Panc1 (cell line): ENCODE results near the gene QSOX1. TPM values are rescaled to one million over a fixed set of nuclear protein-coding genes. Genes with fewer than 3 reads are reported as not detected.

Experiments
- ATAC-seq: fragments of 200-7000 bp; cut with Tn5 transposase; 2 replicates; pipeline ENCODE4 v1.9.1; 2020; ENCODE audit warnings: mild to moderate bottlenecking, moderate library complexity
- BruUV-seq: library from RNA; stranded (reverse); fragments of 400-500 nt; replicated peaks from 2 replicates; lab custom pipeline; 2021; lab: Mats Ljungman, UMichigan
- CTCF ChIA-PET: fragments of 300-600 bp; sonication (Branson Sonifier 250); formaldehyde crosslinking; loops from one replicate; lab custom pipeline; 2022; ENCODE audit warnings: antibody characterized with exemption; lab: Charles Lee
- POLR2A ChIA-PET: fragments of 300-600 bp; sonication (Branson Sonifier 250); formaldehyde crosslinking; loops from one replicate; lab custom pipeline; 2022; ENCODE audit warnings: antibody characterized with exemption; lab: Charles Lee
- DNase-seq: peaks from one replicate; pipeline ENCODE4 v3.0.0-alpha.2; 2010; ENCODE audit warnings: low read depth, low spot score
- H3K27ac ChIP-seq: 2 replicates; pipeline ENCODE4 v1.5.1; 2011; ENCODE audit warnings: mild to moderate bottlenecking, low read length, inconsistent platforms
- H3K27me3 ChIP-seq: fragments of 200-500 bp; sonication (Bioruptor generic); 2 replicates; pipeline ENCODE4 v1.6.0; 2014; ENCODE audit warnings: low read length, inconsistent platforms; ENCODE audit not compliant: control insufficient read depth, insufficient read depth
- H3K36me3 ChIP-seq: fragments of 200-500 bp; sonication (Bioruptor generic); 2 replicates; pipeline ENCODE4 v1.5.1; 2014; ENCODE audit warnings: inconsistent platforms, mild to moderate bottlenecking, low read length, moderate library complexity; ENCODE audit not compliant: control insufficient read depth, insufficient read depth
- H3K4me1 ChIP-seq: 2 replicates; pipeline ENCODE4 v1.5.1; 2011; ENCODE audit warnings: inconsistent platforms, mild to moderate bottlenecking, low read length, moderate library complexity; ENCODE audit not compliant: control insufficient read depth, insufficient read depth
- H3K4me3 ChIP-seq, 2 experiments: 2 replicates each; pipeline ENCODE4 v1.5.1; 2011 to 2012; ENCODE audit warnings: low read depth in 2 of 2, low read length in 2 of 2, mild to moderate bottlenecking in 2 of 2, inconsistent platforms in 1 of 2, moderate library complexity in 1 of 2
- H3K9me3 ChIP-seq: fragments of 200-500 bp; sonication (Bioruptor generic); 2 replicates; pipeline ENCODE4 v1.5.1; 2014; ENCODE audit warnings: low read depth, mild to moderate bottlenecking, inconsistent platforms, low read length, moderate library complexity; ENCODE audit not compliant: control insufficient read depth, insufficient read depth
- CTCF ChIP-seq: fragments of 450-650 bp; IDR thresholded peaks from 2 replicates; pipeline ENCODE4 v1.5.1; 2017; ENCODE audit warnings: mild to moderate bottlenecking
- POLR2AphosphoS5 ChIP-seq: IDR thresholded peaks from 2 replicates; pipeline ENCODE4 v1.6.1; 2012; ENCODE audit warnings: mild to moderate bottlenecking, low read depth, low read length, moderate library complexity
- REST ChIP-seq, 2 experiments: IDR thresholded peaks; 2 replicates each; pipeline ENCODE4 v1.6.1; 2011 to 2012; ENCODE audit warnings: low read depth in 2 of 2, control low read depth in 1 of 2, low read length in 1 of 2, mild to moderate bottlenecking in 1 of 2, moderate library complexity in 1 of 2; ENCODE audit not compliant: insufficient read depth in 1 of 2
- SIN3A ChIP-seq: IDR thresholded peaks from 2 replicates; pipeline ENCODE4 v1.6.1; 2012; ENCODE audit warnings: low read depth, mild to moderate bottlenecking, low read length, moderate library complexity, borderline replicate concordance; ENCODE audit not compliant: insufficient read depth
- TCF7L2 ChIP-seq: IDR thresholded peaks from 2 replicates; pipeline ENCODE4 v1.6.1; 2011; ENCODE audit warnings: mild to moderate bottlenecking, low read depth, low read length, inconsistent platforms
- in situ Hi-C: cut with HindIII; loops from 2 replicates; pipeline ENCODE4 v1.10.0; 2016; ENCODE audit warnings: low sequenced_read_pairs, low pct_unique_long_range_greater_than_20kb
- intact Hi-C: fragments of 100-400 bp; cut with micrococcal nuclease; formaldehyde crosslinking; loops from one replicate; pipeline ENCODE4 v1.10.0; 2022; ENCODE audit not compliant: unreplicated experiment
- total RNA-seq: library from RNA; stranded (reverse); gene quantifications from one replicate; pipeline ENCODE4 v1.2.1, GENCODE V29; 2021; ENCODE audit not compliant: unreplicated experiment

QSOX1 gene
- total RNA-seq, 1 experiment from 2014 or later, result 152 TPM

GRCh38 chr1:180232521-180233043 lies 77.9 kb downstream of the QSOX1 start:
- BruUV-seq, result no TSS peak
- no peak overlapping the region for H3K4me3 ChIP-seq
- H3K36me3 ChIP-seq, result no peaks in the 10 kb centered on the region
- TF ChIP-seq TCF7L2 (no peak), SIN3A (no peak), CTCF (no peak), POLR2AphosphoS5 (no peak), REST (IDR thresholded peaks at IDR 0.05; ENCODE audit: insufficient read depth in 1 of 2, low read depth in 2 of 2, low read length in 1 of 2) (no peak)
- ChIA-PET CTCF (no interaction called here), POLR2A (interaction anchor here (0.6 kb wide), 1 partner anchor 556 kb away, joined by 7 read pairs; no protein-coding TSS in a partner anchor)
- H3K4me1 ChIP-seq, result peaks cover 11% of the 10 kb centered on the region
- H3K27me3 ChIP-seq, result peaks cover 37% of the 10 kb centered on the region
- H3K27ac ChIP-seq, result no peak overlapping the region
- in situ Hi-C loops (no loop called here), intact Hi-C loops (no loop called here)
- DNase-seq (no peak), ATAC-seq (no peak)
- no peaks in the 10 kb centered on the region for H3K9me3 ChIP-seq

- no peak for TF ChIP-seq SIN3A
- TF ChIP-seq CTCF, result no peak
- TF ChIP-seq POLR2AphosphoS5, result no peak
- no peak for TF ChIP-seq TCF7L2
- TF ChIP-seq REST (IDR thresholded peaks at IDR 0.05; ENCODE audit: insufficient read depth in 1 of 2, low read depth in 2 of 2, low read length in 1 of 2), result no peak
- Histone ChIP-seq H3K27ac (no peak overlapping the region), H3K27me3 (peaks cover 37% of the 10 kb centered on the region), H3K9me3 (no peaks in the 10 kb centered on the region), H3K4me1 (peaks cover 11% of the 10 kb centered on the region), H3K4me3 (no peak overlapping the region), H3K36me3 (no peaks in the 10 kb centered on the region; the same call in 1 of the 2 replicates)
- in situ Hi-C loops, result no loop called here
- ATAC-seq, result no peak
- ChIA-PET CTCF (no interaction called here), POLR2A (no interaction called here)
- BruUV-seq, result no TSS peak
- intact Hi-C loops, result no loop called here
- DNase-seq, result no peak
These were observed 78.7 kb downstream of the QSOX1 start for GRCh38 chr1:180233191-180234011.
